Type B pancreatic cell (in vitro differentiated cells): Measurements from ENCODE around the gene ATRN. TPM values are rescaled to one million over a fixed set of nuclear protein-coding genes. Genes with fewer than 3 reads are reported as not detected.

Experiments
- DNase-seq: peaks from one replicate; pipeline ENCODE4 v3.0.0; 2021; ENCODE audit warnings: mixed read lengths; ENCODE audit not compliant: unreplicated experiment; ENCODE audit errors: extremely low spot score
- H3K27ac Mint-ChIP-seq: 2 replicates; pipeline ENCODE4 v1.8.0; 2021; ENCODE audit warnings: mild to moderate bottlenecking, mixed read lengths
- H3K27me3 Mint-ChIP-seq: 2 replicates; pipeline ENCODE4 v1.8.0; 2021; ENCODE audit warnings: mixed read lengths
- H3K36me3 Mint-ChIP-seq: 2 replicates; pipeline ENCODE4 v1.8.0; 2021; ENCODE audit warnings: mixed read lengths
- H3K4me1 Mint-ChIP-seq: one replicate; pipeline ENCODE4 v1.8.0; 2021; ENCODE audit warnings: mixed read lengths; ENCODE audit not compliant: unreplicated experiment
- H3K4me3 Mint-ChIP-seq: 2 replicates; pipeline ENCODE4 v1.8.0; 2021; ENCODE audit warnings: mild to moderate bottlenecking, mixed read lengths
- H3K9me3 Mint-ChIP-seq: 2 replicates; pipeline ENCODE4 v1.8.0; 2021; ENCODE audit warnings: mixed read lengths
- CTCF ChIP-seq: fragments of 200-600 bp; sonication (generic); conservative IDR thresholded peaks from 2 replicates; pipeline ENCODE4 v1.5.0; 2021; ENCODE audit warnings: antibody characterized with exemption, mild to moderate bottlenecking
- total RNA-seq: library from RNA; stranded (reverse); gene quantifications from 2 replicates; pipeline ENCODE4 v1.2.1, GENCODE V29; 2021; ENCODE audit warnings: low replicate concordance

The ATRN gene
- total RNA-seq, 1 donor from 2014 or later, result 36.9 TPM

GRCh38 chr20:3483309-3483708 is 12.5 kb downstream of the ATRN start:
- peaks cover 17% of the 10 kb centered on the region for H3K36me3 Mint-ChIP-seq
- H3K27ac Mint-ChIP-seq, result no peak overlapping the region
- DNase-seq, result no peak
- TF ChIP-seq CTCF, result no peak
- H3K4me1 Mint-ChIP-seq, result peaks cover 4% of the 10 kb centered on the region
- H3K27me3 Mint-ChIP-seq, result no peaks in the 10 kb centered on the region
- no peak overlapping the region for H3K4me3 Mint-ChIP-seq
- H3K9me3 Mint-ChIP-seq, result peaks cover 4% of the 10 kb centered on the region

- Mint-ChIP-seq H3K4me1 (peaks cover 4% of the 10 kb centered on the region), H3K27ac (no peak overlapping the region)
Observed at GRCh38 chr20:3483784-3484183, 13.0 kb downstream of the ATRN start.

DNA sequence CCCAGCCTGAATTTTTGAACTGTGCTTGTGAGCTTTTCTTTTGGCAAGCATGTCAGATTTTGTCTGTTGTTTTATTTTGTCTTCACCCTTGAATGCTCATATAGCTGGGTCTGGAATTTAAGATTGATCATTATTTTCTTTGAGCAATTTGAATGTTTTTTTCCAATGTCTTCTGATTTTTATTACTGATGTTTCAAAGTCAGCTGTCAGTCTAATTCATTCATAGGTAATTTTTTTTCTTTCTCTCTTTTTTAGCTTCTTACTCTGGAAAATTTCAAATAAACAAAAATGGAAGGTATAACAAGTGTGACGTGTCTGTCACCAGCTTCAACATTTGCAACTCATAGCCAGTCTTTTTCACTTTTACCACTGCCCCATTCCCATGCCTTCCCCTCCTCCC is 15.1 kb downstream of the ATRN start:
- no peak for TF ChIP-seq CTCF
- Mint-ChIP-seq H3K4me1 (no peaks in the 10 kb centered on the region), H3K4me3 (no peak overlapping the region), H3K36me3 (peaks cover 13% of the 10 kb centered on the region), H3K27ac (no peak overlapping the region), H3K27me3 (no peaks in the 10 kb centered on the region), H3K9me3 (peaks cover 4% of the 10 kb centered on the region)
- no peak for DNase-seq

More at GRCh38 chr20:3483784-3484183, 13.0 kb downstream of the ATRN start:
- Mint-ChIP-seq H3K36me3 (peaks cover 17% of the 10 kb centered on the region), H3K27me3 (no peaks in the 10 kb centered on the region), H3K9me3 (peaks cover 4% of the 10 kb centered on the region), H3K4me3 (no peak overlapping the region)
- no peak for DNase-seq
- TF ChIP-seq CTCF, result no peak

DNA sequence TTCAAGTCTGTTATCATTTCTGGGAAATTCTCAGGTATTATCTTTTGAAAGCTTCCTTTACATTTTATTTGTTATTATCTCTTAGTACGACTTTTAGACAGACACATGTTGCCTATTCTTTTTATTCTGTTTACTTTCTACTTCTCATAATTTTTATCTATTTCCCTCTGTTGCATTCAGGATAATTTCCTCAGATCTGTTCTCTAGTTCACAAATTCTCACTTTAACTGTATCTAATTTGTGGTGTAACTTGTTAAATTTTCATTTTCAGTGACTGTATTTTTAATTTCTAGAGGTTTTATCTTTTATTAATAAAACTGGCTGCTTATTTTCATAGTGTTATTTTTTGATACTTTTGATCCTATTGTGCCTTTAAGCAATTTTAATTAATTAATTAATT is 16.0 kb downstream of the ATRN start:
- Mint-ChIP-seq H3K27me3 (no peaks in the 10 kb centered on the region), H3K4me1 (no peaks in the 10 kb centered on the region), H3K27ac (no peak overlapping the region), H3K36me3 (peaks cover 13% of the 10 kb centered on the region), H3K4me3 (no peak overlapping the region), H3K9me3 (peaks cover 4% of the 10 kb centered on the region)
- no peak for DNase-seq
- no peak for TF ChIP-seq CTCF

DNA sequence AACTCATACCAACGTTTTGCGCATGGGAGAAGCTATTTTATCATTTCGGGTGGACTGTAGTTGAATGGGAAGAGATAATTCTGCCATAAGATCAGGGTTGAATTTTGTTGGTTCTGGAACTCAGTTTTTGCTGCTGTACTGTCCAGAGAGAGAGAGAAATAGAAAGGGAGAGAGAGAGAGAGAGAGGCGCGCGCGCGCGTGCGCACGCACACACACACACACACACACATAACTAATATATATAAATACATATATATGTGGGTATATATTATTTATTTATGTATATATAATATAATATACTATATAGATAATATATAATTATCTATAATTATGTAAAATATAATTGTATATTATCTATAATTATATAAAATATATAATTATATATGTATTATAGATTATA is 21.9 kb downstream of the ATRN start:
- no peak overlapping the region for H3K4me3 Mint-ChIP-seq
- H3K36me3 Mint-ChIP-seq, result peaks cover 9% of the 10 kb centered on the region
- no peaks in the 10 kb centered on the region for H3K27me3 Mint-ChIP-seq
- no peak for DNase-seq
- no peak for TF ChIP-seq CTCF
- no peak overlapping the region for H3K27ac Mint-ChIP-seq
- H3K4me1 Mint-ChIP-seq, result no peaks in the 10 kb centered on the region
- H3K9me3 Mint-ChIP-seq, result peaks cover 5% of the 10 kb centered on the region

DNA sequence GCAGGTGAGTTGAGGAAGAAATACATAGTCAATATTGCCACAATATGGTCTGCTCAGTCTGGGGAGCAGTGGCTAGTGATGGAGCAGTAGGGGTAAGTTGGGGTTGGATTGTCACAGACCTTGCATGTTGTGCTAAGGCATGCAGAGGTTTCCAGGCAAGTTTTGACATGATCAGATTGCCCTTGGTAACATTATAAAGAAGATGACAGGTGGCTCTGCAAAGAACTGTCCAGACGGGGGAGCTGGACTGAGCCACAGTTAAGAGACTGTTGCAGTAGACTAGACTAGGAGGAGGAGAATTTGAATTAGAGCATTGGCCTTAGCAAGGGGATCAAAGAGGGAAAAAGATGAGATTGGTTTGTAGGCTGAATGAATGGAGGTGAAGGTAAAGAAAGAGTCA is 23.4 kb downstream of the ATRN start:
- Mint-ChIP-seq H3K4me1 (no peaks in the 10 kb centered on the region), H3K27ac (no peak overlapping the region), H3K36me3 (peaks cover 4% of the 10 kb centered on the region), H3K27me3 (no peaks in the 10 kb centered on the region), H3K9me3 (peaks cover 5% of the 10 kb centered on the region), H3K4me3 (no peak overlapping the region)
- no peak for DNase-seq
- no peak for TF ChIP-seq CTCF
